ENCODE data around the gene SLC41A2. TPM values are rescaled to one million over a fixed set of nuclear protein-coding genes. Genes with fewer than 3 reads are reported as not detected.

Gene SLC41A2
- total and polyA plus RNA-seq, 2 of the 4 experiments (the other 2 are of a cell fraction): 1.5 to 6.8 TPM

- no peak overlapping the region for H2AK9ac ChIP-seq (replicated peaks; ENCODE audit: low read depth, low read length, poor library complexity)
- no peak overlapping the region for H2BK20ac ChIP-seq (ENCODE audit: low read depth, low read length)
- in situ Hi-C loops (cut with MboI; ENCODE audit: low sequenced_read_pairs) (no loop called here), intact Hi-C loops (cut with micrococcal nuclease) (no loop called here), dilution Hi-C loops (cut with HindIII; ENCODE audit: low sequenced_read_pairs, unreplicated experiment) (no loop called here)
- WGBS, 2 experiments (ENCODE audit: extremely low coverage in 2 of 2, insufficient read length in 1 of 2): 47% methylated on average over 2 of the region's 2 CpGs; no CpG with 5 or more reads in 1 of the 2 experiments
- H2BK120ac ChIP-seq (ENCODE audit: low read depth, low read length): no peak overlapping the region
- DNase-seq (no peak), ATAC-seq (ENCODE audit: low read depth) (no peak)
- H3K27ac ChIP-seq (ENCODE audit: insufficient read depth, low read length): no peak overlapping the region
- no peak overlapping the region for H4K5ac ChIP-seq (ENCODE audit: low read depth, low read length)
- H3K9me1 ChIP-seq (ENCODE audit: insufficient read depth, low read length): no peaks in the 10 kb centered on the region
- ChIA-PET CTCF (no interaction called here), POLR2A (ENCODE audit: unreplicated experiment) (no interaction called here)
- peaks cover 4% of the 10 kb centered on the region for H3K4me1 ChIP-seq (ENCODE audit: control insufficient read depth, insufficient read depth, low read length)
- H3K4me2 ChIP-seq (ENCODE audit: low read depth, low read length): no peak overlapping the region
- H3K79me1 ChIP-seq (ENCODE audit: low read depth in 1 of 2, low read length in 2 of 2): no peaks in the 10 kb centered on the region
- no peak overlapping the region for H3K4me3 ChIP-seq (ENCODE audit: insufficient read depth, low read depth, low read length)
- H4K91ac ChIP-seq (ENCODE audit: insufficient read depth, low read depth, low read length): no peak overlapping the region
- H3K36me3 ChIP-seq (ENCODE audit: control insufficient read depth, insufficient read depth, low read length): no peaks in the 10 kb centered on the region
- no peak overlapping the region for H3K56ac ChIP-seq (ENCODE audit: extremely low read depth, insufficient read depth, low read length)
- BruUV-seq (replicated peaks): no TSS peak
- H3K14ac ChIP-seq (replicated peaks; ENCODE audit: low read depth, low read length): no peak overlapping the region
- TF ChIP-seq, protein P1, sequence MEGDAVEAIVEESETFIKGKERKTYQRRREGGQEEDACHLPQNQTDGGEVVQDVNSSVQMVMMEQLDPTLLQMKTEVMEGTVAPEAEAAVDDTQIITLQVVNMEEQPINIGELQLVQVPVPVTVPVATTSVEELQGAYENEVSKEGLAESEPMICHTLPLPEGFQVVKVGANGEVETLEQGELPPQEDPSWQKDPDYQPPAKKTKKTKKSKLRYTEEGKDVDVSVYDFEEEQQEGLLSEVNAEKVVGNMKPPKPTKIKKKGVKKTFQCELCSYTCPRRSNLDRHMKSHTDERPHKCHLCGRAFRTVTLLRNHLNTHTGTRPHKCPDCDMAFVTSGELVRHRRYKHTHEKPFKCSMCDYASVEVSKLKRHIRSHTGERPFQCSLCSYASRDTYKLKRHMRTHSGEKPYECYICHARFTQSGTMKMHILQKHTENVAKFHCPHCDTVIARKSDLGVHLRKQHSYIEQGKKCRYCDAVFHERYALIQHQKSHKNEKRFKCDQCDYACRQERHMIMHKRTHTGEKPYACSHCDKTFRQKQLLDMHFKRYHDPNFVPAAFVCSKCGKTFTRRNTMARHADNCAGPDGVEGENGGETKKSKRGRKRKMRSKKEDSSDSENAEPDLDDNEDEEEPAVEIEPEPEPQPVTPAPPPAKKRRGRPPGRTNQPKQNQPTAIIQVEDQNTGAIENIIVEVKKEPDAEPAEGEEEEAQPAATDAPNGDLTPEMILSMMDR (conservative IDR thresholded peaks at IDR 0.05; ENCODE audit: low read depth, low read length): no peak
- TF ChIP-seq FOS (IDR thresholded peaks at IDR 0.05; ENCODE audit: low read depth, low read length) (no peak), SMC3 (IDR thresholded peaks at IDR 0.05; ENCODE audit: low read depth, low read length) (no peak), POLR2A (IDR thresholded peaks at IDR 0.05; ENCODE audit: low read depth, low read length) (no peak), MAFK (IDR thresholded peaks at IDR 0.05; ENCODE audit: low read depth, low read length) (no peak), MXI1 (IDR thresholded peaks at IDR 0.05; ENCODE audit: borderline replicate concordance, low read depth, low read length) (no peak), MAZ (IDR thresholded peaks at IDR 0.05; ENCODE audit: borderline replicate concordance, low read depth, low read length) (no peak), RAD21 (IDR thresholded peaks at IDR 0.05; ENCODE audit: low read length) (no peak), CEBPB (IDR thresholded peaks at IDR 0.05; ENCODE audit: low read depth, low read length) (no peak), CHD1 (IDR thresholded peaks at IDR 0.05; ENCODE audit: low read depth, low read length) (no peak), RCOR1 (IDR thresholded peaks at IDR 0.05; ENCODE audit: insufficient replicate concordance, low read length) (no peak), RFX5 (IDR thresholded peaks at IDR 0.05; ENCODE audit: low read depth, low read length) (no peak), NFE2L2 (IDR thresholded peaks at IDR 0.05; ENCODE audit: low read depth, low read length) (no peak), ELK1 (IDR thresholded peaks at IDR 0.05; ENCODE audit: borderline replicate concordance, low read depth, low read length) (no peak)
- no peak overlapping the region for H3K18ac ChIP-seq (ENCODE audit: low read depth, low read length)
- H3K9ac ChIP-seq (ENCODE audit: low read depth, low read length): no peak overlapping the region
- no peak overlapping the region for H2BK15ac ChIP-seq (ENCODE audit: low read depth, low read length)
- H2BK5ac ChIP-seq (ENCODE audit: low read depth, low read length, poor library complexity, severe bottlenecking): no peak overlapping the region
- H3K4ac ChIP-seq (ENCODE audit: low read depth, low read length): no peak overlapping the region
- no peak overlapping the region for H2AK5ac ChIP-seq (ENCODE audit: low read depth, low read length)
- no peak overlapping the region for H2AFZ ChIP-seq (replicated peaks; ENCODE audit: low read length, poor library complexity)
- no peak overlapping the region for H4K8ac ChIP-seq (ENCODE audit: low read depth in 2 of 2, low read length in 2 of 2)
- peaks cover 23% of the 10 kb centered on the region for H3K27me3 ChIP-seq (ENCODE audit: control insufficient read depth, insufficient read depth, low read length)
- H3K23ac ChIP-seq (ENCODE audit: low read depth, low read length): no peak overlapping the region
- no peaks in the 10 kb centered on the region for H4K20me1 ChIP-seq (ENCODE audit: insufficient read depth, low read length)
- H3K9me3 ChIP-seq (ENCODE audit: control insufficient read depth, insufficient read depth, low read length): peaks cover 4% of the 10 kb centered on the region; the same call in 1 of the 2 replicates
Observed at GRCh38 chr12:104964856-104965205, 6.7 kb upstream of the SLC41A2 start.
